IPS-11a (cell line): ENCODE measurements around the gene SFMBT2.
"Not testable (repeated sequence)": the region's sequence is repeated elsewhere in the genome, so short reads cannot be mapped to it uniquely, and the experiment has no call there.

Experiments
- H3K4me3 ChIP-seq: one replicate; pipeline ENCODE4 v1.5.1; 2013; ENCODE audit warnings: low read depth, low read length, control low read depth

SFMBT2 gene

DNA sequence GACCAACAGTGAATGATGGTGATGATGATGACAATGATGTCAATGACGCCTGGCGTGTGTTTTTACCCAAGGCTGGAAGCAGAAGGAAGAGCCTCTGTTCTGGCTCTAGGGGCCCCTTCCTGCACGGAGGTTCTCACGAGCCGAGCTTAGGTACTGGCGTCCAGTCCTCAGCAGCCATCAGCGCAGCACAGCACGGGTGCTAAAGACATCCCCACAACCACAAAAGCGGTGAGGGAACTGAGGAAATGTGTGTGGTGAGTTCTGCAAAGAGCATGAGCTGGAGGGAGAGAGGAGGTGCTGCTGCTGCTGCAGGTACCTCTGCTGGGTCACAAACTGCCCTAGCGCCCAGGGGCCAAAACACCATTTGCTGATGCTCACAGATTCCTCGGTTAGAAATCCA lies 81.6 kb downstream of the SFMBT2 start:
- no peak overlapping the region for H3K4me3 ChIP-seq

- H3K4me3 ChIP-seq: no peak overlapping the region
These were observed 82.9 kb downstream of the SFMBT2 start for GRCh38 chr10:7327885-7328284.

DNA sequence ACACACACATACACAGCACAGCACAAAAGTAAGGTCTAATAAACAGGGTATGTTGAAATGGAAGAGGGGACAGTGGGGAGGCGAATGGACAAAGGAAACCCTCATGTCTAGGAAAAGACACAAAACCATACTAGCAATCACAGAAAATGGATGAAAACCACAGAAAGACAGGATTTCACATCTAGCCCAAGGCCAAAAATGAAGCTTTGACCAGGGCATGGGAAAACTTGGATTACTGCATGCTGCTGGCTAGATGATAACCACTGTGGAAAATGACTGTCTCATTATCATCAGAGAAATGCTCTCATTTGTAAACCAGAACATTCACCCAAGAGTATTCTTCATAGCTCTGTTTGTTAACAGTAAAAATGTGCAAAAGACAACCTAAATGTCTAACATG lies 88.2 kb downstream of the SFMBT2 start:
- no peak overlapping the region for H3K4me3 ChIP-seq

- H3K4me3 ChIP-seq: no peak overlapping the region
These were observed 90.8 kb downstream of the SFMBT2 start for GRCh38 chr10:7320072-7320471.

DNA sequence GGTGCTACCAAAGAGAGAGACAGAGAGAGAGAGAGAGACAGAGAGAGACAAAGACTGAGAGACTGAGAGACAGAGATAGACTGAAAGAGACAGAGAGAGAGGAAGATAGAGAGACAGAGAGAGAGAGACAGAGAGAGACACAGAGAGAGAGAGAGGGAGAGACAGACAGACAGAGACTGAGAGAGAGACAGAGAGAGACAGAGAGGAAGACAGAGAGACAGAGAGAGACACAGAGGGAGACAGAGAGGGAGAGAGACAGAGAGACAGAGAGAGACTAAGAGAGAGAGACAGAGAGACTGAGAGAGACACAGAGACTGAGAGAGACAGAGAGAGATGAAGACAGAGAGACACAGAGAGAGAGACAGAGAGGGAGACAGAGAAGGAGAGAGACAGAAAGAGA lies 91.2 kb downstream of the SFMBT2 start:
- H3K4me3 ChIP-seq: no peak overlapping the region

GRCh38 chr10:7318836-7319235 lies 92.0 kb downstream of the SFMBT2 start:
- no peak overlapping the region for H3K4me3 ChIP-seq

DNA sequence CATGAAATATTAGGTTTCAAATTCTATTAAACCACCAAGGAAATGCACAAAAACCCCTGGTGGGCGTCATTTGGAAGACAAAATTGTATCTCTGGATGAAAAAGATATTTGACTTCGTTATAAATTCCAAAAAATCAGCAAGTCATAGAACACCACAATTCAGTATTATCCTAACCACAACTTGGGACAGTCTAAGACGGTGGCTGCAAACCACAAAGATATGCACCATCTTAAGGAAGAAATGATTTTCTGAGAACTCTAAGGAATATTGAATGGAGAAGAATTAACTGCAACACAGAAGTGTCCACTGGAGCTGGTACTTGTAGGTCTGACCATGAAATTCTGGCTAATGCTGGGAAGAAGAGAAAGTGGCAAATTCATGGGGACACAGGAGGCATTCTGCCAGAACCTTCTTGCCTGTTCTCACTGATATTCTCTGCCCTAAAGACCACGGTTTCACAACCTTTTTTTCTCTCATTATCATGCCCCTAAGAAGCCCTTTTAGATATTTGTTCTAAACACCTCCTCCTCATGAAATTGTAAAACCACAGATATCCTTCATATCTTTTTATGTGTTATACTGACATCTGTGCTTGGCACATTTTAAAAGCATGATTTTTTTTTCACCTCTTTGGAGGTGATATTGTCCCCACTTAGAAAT lies 92.9 kb downstream of the SFMBT2 start:
- H3K4me3 ChIP-seq: no peak overlapping the region

DNA sequence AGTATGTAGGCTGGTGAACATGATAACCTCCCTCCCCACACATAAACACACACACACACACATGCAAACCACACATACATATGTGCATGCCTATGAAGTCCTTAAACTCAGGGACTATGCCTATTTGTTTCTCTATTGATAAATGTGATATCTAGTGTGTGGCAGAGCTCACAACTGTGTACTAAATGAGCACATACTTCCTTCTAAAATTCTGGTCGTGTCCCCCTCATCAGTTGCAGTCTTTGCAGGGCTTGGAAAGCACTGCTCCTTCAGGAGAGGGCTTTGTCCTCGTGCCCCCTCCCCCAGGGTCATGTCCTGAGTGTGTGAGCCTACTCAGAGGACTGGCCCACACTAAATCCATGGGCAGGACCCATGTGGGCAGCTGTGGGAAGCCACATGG lies 94.0 kb downstream of the SFMBT2 start:
- H3K4me3 ChIP-seq: no peak overlapping the region

GRCh38 chr10:7315906-7316305 lies 94.9 kb downstream of the SFMBT2 start:
- no peak overlapping the region for H3K4me3 ChIP-seq

DNA sequence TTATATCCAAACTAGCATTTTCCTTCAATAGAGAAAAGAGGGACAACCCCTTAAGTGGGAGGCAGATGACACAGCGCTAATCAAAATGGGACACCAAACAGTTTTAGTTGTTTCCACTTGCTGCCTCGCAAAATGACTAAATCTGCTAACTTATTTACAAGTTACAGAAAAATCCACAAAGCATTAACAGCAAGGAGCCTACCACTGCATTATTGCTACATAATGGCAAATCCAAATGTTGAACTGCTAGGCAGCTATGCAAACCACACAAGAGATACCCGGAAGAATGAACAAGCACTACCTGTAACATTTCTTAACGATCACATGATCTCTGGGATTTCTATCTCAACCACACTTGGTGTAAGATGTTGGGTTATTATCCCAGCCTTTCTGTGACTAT lies 96.7 kb downstream of the SFMBT2 start:
- no peak overlapping the region for H3K4me3 ChIP-seq

- no peak overlapping the region for H3K4me3 ChIP-seq
These were observed 98.4 kb downstream of the SFMBT2 start for GRCh38 chr10:7312488-7312857.

DNA sequence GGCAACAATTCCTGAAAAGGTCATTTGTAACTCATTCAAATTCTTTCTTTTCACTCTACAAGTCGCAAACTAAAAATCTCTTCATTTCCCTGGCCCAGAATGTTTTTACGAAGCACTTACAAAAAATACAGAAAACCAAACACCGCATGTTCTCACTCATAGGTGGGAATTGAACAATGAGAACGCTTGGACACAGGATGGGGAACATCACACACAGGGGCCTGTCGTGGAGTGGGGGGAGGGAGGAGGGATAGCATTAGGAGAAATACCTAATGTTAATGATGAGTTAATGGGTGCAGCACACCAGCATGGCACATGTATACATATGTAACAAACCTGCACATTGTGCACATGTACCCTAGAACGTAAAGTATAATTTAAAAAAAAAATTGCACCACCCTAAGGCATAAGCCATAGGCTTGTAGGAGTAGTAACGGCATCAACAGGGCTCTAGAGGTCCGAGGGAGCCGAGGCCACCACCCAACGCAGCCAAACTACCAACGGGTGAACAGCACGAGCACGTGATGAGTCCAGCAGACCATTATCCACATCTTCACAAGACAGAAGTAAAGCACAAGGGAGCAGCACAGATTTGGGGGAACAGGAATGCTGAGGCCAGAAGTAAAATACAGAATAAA lies 98.9 kb downstream of the SFMBT2 start:
- H3K4me3 ChIP-seq: not testable (repeated sequence)

DNA sequence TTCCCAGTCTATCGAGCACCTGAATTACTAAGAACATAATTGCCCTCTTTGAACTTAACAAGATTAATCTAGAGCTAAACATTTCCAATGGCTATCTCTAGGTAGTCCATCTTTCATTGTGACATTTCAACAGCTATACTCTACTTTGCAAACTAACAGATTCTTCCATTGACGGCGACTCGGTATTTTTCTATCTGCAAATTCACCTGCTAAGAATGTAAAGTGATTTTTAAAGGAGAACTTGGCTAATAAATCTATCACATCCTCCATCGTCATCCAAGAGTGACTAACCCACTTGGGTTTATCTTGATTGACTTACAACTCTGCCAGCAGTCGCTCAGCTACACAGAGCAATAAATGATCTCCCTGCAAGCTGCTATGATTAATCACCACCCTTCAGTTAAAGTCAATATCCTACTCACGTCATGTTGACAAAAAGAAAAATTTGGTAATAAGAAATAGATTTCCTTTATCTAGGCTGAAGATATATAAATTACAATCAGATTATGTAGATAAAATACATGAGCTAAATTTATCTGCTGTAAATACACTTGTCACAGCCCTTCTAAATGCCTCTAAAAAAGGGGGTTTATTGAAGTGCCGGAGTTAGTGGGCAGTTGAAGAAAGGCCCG lies 99.5 kb downstream of the SFMBT2 start:
- H3K4me3 ChIP-seq: no peak overlapping the region

GRCh38 chr10:7310076-7310475 lies 100.8 kb downstream of the SFMBT2 start:
- H3K4me3 ChIP-seq: no peak overlapping the region

GRCh38 chr10:7308826-7309225 lies 102.0 kb downstream of the SFMBT2 start:
- no peak overlapping the region for H3K4me3 ChIP-seq

- H3K4me3 ChIP-seq: no peak overlapping the region
These were observed 104.2 kb downstream of the SFMBT2 start for GRCh38 chr10:7306616-7307015.

- H3K4me3 ChIP-seq: no peak overlapping the region
These were observed 104.7 kb downstream of the SFMBT2 start for GRCh38 chr10:7306147-7306546.

GRCh38 chr10:7305053-7305452 lies 105.8 kb downstream of the SFMBT2 start:
- no peak overlapping the region for H3K4me3 ChIP-seq

- H3K4me3 ChIP-seq: no peak overlapping the region
These were observed 106.7 kb downstream of the SFMBT2 start for GRCh38 chr10:7304110-7304509.

- no peak overlapping the region for H3K4me3 ChIP-seq
These were observed 107.8 kb downstream of the SFMBT2 start for GRCh38 chr10:7302930-7303557.

GRCh38 chr10:7302392-7302906 lies 108.4 kb downstream of the SFMBT2 start:
- H3K4me3 ChIP-seq: no peak overlapping the region
